ENCODE data around the gene SRRM5. TPM values are rescaled to one million over a fixed set of nuclear protein-coding genes. Genes with fewer than 3 reads are reported as not detected.
"Not testable (repeated sequence)": the region's sequence is repeated elsewhere in the genome, so short reads cannot be mapped to it uniquely, and the experiment has no call there.

The SRRM5 gene
- total RNA-seq, 1 experiment from 2014 or later, result not detected

DNA sequence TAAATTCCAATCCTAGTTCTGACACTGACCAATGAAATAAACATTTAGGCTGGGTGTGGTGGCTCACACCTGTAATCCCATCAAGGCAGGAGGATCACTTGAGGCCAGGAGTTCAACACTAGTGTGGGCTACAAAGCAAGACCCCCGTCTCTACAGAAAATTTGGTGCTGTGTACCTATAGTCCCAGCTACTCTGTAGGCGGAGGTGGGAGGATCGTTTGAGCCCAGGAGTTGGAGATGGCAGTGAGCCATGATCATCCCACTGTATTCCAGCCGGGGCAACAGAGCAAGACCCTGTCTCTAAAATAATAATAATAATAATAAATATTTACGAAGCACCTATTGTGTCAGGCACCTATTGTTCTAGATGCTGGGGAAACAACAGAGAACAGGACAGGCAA lies 22.6 kb upstream of the SRRM5 start:
- DNase-seq (ENCODE audit: low read depth), result no peak
- in situ Hi-C loops (cut with HindIII; ENCODE audit: low pct_unique_long_range_greater_than_20kb, low sequenced_read_pairs), result no loop called here

DNA sequence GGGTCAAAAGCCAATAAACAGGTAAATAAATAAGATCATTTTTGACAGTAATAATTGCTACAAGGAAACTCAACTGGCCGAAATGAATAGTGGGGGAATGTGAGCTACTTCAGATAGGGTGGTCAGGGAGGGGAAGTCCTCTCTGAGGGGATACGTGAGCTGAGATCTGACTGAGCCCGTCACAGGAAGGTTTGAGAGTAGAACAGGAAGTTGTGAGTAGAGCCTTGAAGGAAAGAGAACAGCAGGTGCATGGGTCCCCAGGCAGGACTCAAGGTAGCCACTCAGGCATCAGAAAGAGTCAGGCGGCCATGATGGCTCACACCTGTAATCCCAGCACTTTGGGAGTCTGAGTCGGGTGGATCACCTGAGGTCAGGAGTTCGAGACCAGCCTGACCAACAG lies 22.2 kb upstream of the SRRM5 start:
- DNase-seq (ENCODE audit: low read depth), result no peak
- in situ Hi-C loops (cut with HindIII; ENCODE audit: low pct_unique_long_range_greater_than_20kb, low sequenced_read_pairs), result no loop called here

DNA sequence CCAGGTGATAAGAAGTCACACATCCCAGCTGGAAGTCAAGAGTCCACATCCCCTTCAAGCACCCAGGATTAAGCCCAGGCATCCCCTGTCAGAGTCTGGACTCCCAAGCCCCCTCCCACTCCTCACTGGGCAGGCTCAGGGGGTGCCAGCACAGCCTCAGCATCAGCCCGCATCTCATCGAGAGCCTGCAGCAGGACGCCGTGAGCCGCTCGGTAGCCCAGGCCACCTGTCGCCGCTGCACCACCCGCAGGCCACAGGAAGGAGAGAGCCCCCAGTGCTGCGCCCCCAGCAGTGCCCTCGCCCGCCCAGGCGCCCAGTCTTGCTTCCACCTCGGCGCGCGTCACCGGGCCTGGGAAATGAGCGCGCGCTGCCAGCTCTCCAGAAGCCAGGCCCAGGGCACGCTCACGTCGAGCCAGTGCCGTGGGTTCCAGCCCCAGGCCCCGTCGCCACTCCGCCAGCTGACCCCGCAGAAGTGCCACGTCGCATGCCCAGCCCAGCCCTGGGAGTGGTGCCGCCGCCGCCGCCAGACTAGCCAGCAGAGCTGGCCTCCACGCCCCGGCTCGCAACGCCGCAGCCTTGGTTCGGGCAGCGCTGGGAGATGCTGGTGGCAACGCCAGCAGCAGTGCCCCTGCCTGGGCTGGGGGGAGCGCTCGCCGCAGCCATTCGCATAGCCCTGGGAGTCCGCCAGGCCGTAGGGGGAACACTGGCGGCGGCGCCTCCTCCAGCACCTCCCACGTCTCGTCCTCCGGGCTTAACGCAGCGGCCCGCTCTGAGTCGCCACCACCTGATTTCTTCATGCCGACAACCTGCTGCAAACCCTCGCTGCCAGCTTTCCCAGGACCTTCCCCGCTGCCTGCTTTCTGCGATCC lies 19.8 kb upstream of the SRRM5 start:
- in situ Hi-C loops (cut with HindIII; ENCODE audit: low pct_unique_long_range_greater_than_20kb, low sequenced_read_pairs), result no loop called here
- no peak for DNase-seq (ENCODE audit: low read depth)

DNA sequence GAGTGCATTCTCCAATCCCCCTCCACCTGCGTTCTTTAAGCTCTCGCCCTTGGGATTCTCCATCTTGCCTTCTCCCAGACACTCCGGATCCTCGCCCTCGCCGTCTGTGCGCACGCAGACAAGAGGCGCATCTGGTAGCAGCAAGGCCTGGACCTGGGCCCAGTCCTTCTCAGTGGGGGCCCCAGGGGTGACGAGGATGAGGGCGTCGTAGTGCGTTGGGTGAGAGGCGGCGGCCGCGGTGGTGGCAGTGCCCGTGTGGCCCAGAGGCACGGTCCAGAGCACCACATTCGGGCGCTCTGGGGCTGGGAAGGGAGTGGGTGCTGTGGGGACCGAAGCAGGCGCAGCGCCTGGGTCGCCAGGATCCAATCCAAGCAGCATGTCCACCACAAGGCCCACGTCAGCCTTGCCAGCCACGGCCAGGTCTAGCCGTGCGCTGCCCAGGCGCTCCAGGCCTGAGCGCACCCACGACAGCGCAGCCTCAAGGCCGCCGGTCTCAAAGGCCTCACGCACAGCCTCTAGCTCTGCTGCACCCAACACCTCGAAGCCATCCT lies 19.0 kb upstream of the SRRM5 start:
- in situ Hi-C loops (cut with HindIII; ENCODE audit: low pct_unique_long_range_greater_than_20kb, low sequenced_read_pairs), result no loop called here

DNA sequence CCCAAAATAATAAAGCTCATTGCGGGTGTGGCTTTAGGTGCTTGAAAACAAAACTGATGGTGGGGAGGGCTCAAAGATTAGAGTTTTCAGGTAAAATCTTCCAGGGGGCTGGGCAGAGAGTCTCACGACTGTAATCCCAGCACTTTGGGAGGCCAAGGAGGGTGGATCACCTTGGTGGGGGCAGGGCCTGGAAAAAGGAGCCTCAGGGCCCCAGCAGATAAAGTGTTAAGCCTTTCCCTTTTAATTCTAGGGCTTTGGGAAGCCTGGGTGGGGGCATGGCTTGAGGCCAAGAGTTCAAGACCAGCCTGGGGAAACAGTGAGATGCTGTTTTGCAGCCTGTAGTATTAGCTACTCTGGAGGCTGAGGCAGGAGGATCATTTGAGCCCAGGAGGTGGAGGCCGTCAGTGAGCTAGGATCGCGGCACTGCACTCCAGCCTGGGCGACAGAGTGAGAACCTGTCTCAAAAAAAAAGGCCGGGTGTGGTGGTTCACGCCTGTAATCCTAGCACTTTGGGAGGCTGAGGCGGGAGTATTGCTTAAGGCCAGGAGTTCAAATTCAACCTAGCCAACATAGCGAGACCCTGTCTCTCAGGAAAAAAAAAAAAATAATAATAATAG lies 17.7 kb upstream of the SRRM5 start:
- no peak for DNase-seq (ENCODE audit: low read depth)
- in situ Hi-C loops (cut with HindIII; ENCODE audit: low pct_unique_long_range_greater_than_20kb, low sequenced_read_pairs), result no loop called here

More for the DNA sequence above, 19.0 kb upstream of the SRRM5 start:
- no peak for DNase-seq (ENCODE audit: low read depth)

DNA sequence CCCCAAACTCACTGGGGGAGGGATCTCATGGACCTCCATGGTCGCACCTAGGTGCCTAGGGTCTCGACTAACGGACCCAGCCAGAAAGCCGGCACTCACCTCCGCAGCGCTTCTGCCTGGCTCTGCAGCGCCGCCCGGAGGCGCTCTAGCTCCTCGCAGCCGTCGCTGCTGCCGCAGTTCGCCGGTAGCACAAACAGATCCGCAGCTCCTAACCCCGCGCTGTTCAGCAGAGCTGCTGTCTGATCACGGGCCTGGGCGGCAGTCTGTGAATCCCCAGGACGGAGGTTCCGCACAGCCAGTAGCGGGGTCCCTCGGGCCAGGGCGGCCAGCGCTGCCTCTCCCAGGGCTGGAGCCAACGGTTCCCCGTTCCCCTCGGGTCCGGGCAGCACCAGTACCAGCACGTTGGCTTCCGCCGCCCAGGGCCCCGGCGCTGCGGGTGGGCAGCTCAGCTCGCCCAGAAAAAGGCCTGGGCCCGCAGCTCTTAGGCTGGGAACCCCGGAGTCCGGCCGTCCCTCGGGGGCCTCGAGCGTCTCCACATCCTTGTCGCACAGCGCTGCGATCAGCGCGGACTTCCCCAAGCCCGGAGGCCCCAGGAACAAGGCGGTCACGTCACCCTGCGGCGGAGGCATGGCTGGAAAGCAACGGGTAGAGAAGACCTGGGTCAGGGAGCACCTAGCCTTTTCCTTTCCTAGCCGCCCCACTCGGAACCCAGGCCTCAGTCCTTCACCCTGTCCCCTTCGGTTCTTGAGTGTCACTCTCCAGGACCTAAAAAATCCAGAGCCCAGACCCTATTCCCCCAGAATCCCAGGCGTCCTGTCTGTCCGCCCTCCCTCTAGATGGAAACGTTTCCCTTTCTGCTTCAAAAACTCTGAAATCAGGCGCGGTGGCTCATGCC lies 16.9 kb upstream of the SRRM5 start:
- in situ Hi-C loops (cut with HindIII; ENCODE audit: low pct_unique_long_range_greater_than_20kb, low sequenced_read_pairs), result no loop called here

DNA sequence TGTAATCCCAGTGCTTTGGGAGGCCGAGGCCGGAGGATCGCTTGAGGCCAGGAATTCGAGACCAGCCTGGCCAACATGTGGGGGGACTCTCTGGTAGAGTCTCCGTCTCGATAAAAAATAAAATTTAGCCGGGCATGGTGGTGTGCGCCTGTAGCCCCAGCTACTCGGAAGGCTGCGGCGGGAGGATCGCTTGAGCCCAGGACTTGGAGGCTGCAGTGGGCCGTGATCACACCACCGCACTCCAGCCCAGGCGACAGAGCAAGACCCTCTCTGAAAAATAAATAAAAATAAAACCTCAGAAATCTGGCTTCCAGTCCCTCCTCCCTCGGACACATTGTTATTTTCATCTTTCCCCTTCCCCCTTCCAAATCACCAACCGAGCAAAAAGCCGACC lies 16.3 kb upstream of the SRRM5 start:
- in situ Hi-C loops (cut with HindIII; ENCODE audit: low pct_unique_long_range_greater_than_20kb, low sequenced_read_pairs), result no loop called here
- DNase-seq (ENCODE audit: low read depth), result no peak

More for the DNA sequence above, 16.9 kb upstream of the SRRM5 start:
- peak; percentile 50 for DNase-seq (ENCODE audit: low read depth)

DNA sequence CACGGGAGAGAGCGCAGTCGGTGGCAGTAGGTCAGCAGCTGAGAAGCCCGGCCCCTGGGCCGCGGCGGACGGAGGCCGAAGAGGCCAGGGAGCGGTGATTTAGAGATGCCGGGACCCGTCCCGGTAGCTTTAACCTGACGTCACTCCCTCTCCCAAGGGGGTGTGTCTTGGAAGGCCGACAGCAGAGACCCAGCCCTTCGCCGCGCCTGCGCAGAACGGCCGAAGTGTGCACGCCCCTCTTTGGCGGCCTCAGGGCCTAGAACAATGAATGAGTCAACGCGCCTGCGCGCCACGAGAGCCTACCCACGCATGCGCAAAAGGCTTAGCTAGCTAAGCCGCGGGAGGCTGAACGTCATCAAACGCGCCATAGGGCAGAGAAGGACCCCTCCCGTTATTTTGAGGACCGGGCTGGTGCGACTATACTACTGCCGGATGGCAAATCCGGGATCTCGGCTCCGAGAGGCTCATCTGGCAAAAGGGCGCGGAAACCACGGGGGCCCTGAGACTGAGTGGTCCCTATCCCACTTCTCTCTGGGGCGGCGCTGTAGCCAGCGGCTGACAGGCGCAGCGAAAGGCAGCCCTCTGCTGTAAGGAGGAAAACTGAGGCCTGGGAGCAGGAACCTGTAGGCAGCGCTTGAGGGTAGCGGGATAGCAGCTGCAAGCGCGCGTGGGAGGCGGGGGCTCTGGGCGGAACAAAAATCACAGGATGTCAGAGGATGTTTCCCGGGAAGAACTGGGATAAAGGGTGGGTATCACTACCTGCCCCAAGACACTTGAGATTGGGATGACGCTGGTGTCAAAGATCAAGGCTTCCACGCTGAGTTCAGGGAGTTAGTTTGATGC lies 15.7 kb upstream of the SRRM5 start, which contains the start of the genes IRGQ and ZNF576:
Gene IRGQ, minus strand, starts transcription at position 136 of the 843 bp plus-strand sequence. CDS start 796 bp downstream, outside the sequence.
Gene ZNF576, plus strand, starts transcription at position 597 of the 843 bp plus-strand sequence. CDS start 514 bp downstream, outside the sequence.
- DNase-seq (ENCODE audit: low read depth), result peak; percentile 100
- in situ Hi-C loops (cut with HindIII; ENCODE audit: low pct_unique_long_range_greater_than_20kb, low sequenced_read_pairs), result no loop called here

DNA sequence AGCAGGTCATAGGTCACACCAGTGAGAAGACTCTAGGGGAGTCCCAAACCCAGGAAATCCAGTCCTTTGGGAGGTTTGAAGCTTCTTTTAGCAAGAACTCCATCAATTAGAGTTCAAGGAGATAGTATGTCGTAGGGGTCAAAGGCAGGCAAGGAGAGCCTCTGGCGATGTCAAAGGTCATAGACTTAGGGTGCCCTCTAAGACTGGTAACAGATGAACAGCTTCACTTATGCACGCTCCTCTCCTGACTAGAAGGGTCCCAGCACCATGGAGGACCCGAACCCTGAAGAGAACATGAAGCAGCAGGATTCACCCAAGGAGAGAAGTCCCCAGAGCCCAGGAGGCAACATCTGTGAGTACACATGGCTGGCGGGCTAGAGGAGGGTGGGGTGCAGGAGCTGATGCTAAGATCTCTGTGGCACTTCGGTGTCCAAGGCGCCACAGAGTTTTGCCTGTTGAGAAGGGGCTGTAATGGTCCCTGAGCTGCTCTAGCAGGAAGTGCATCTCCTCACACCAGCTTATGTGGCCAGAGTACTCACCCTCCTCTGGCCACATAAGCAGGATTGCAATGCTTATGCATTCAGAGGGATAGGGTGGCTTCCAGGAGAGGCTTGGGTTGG lies 14.9 kb upstream of the SRRM5 start:
- in situ Hi-C loops (cut with HindIII; ENCODE audit: low pct_unique_long_range_greater_than_20kb, low sequenced_read_pairs), result no loop called here

DNA sequence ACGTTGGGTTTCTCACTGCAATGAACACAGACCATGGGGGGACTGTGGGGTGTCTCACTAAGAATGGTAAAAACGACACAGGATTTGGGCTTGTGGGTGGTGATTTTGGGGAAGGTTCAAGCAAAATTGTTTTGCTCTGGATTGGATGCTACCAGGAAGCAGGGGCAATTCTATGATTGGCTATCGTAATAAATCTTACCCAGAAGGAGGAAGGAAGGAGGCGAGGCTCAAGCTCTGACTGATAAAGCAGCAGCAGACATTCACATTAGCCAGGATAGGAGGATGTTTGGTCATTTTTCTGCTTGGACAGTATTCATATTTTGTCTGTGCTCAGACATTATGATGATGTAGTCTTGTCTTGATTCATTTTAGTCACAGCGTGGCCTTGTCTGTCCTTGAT lies 14.0 kb upstream of the SRRM5 start:
- in situ Hi-C loops (cut with HindIII; ENCODE audit: low pct_unique_long_range_greater_than_20kb, low sequenced_read_pairs), result no loop called here

More for the DNA sequence above, 14.9 kb upstream of the SRRM5 start:
- DNase-seq (ENCODE audit: low read depth), result no peak

DNA sequence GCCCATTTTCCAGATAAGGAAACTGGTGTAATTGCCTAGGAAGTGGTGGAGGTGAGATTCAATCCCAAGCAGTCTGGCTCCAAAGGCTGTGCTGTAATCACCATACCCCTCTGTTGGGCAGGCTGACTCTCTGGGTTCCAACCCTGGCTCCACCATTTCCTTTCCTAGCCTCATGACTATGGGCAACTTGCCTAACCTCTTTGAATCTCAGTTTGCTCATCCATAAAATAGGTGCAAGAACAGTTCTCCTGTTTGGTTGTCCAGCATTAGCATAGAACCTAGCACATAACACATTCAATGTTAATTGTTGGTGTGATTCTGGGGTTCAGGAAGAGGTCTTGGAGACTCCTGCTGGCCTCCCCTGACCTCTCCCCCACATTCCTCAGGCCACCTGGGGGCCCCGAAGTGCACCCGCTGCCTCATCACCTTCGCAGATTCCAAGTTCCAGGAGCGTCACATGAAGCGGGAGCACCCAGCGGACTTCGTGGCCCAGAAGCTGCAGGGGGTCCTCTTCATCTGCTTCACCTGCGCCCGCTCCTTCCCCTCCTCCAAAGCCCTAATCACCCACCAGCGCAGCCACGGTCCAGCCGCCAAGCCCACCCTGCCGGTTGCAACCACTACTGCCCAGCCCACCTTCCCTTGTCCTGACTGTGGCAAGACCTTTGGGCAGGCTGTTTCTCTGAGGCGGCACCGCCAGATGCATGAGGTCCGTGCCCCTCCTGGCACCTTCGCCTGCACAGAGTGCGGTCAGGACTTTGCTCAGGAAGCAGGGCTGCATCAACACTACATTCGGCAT lies 13.2 kb upstream of the SRRM5 start:
- no peak for DNase-seq (ENCODE audit: low read depth)
- in situ Hi-C loops (cut with HindIII; ENCODE audit: low pct_unique_long_range_greater_than_20kb, low sequenced_read_pairs), result no loop called here

More for the DNA sequence above, 14.0 kb upstream of the SRRM5 start:
- DNase-seq (ENCODE audit: low read depth), result no peak

DNA sequence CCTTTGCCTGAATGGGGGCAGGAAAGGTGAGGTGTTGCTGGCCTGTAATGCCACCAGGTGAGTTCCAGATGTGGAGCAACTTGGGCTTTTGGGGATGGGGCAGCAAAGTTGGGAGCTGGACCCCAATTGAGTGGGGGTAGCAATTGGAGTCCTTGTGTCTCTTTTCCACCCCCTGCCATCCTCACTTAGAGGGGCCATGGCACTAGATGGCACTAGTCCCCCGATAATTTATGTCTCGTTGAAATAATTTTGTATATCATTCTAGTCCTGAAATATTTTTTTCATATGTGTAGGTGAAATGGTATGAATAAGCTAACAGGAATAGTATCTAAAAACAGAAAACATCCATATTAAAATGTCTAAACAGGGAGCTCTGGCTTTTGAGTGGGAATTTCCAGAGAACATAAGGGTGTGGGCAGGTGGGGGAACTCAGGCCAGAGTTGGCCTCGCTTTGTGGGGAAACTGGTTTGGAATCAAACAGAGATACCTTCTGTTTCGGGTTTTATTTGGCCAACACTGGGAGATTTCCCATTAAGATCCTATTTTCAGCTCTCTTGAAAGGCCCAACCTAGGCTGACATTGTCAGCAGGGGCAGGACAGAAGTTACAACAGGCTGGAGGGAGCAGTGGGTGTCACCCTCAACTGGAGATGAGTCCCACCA lies 12.1 kb upstream of the SRRM5 start:
- in situ Hi-C loops (cut with HindIII; ENCODE audit: low pct_unique_long_range_greater_than_20kb, low sequenced_read_pairs), result no loop called here
- no peak for DNase-seq (ENCODE audit: low read depth)

DNA sequence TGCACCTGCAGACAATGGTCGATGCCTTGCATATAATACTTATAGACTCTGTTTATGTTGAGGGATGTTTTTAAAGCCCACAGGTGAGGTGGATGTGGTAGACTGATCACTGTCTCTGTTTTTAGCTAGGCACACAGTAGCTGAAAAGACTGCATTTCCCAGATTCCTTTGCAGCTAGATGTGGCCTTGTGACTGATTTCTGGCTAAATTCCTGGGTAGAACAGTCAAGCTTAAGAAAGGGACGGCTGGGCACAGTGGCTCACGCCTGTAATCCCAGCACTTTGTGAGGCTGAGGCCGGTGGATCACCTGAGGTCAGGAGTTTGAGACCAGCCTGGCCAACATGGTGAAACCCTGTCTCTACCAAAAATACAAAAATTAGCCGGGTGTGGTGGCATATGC lies 11.6 kb upstream of the SRRM5 start:
- in situ Hi-C loops (cut with HindIII; ENCODE audit: low pct_unique_long_range_greater_than_20kb, low sequenced_read_pairs); DNase-seq (ENCODE audit: low read depth): not testable (repeated sequence)

DNA sequence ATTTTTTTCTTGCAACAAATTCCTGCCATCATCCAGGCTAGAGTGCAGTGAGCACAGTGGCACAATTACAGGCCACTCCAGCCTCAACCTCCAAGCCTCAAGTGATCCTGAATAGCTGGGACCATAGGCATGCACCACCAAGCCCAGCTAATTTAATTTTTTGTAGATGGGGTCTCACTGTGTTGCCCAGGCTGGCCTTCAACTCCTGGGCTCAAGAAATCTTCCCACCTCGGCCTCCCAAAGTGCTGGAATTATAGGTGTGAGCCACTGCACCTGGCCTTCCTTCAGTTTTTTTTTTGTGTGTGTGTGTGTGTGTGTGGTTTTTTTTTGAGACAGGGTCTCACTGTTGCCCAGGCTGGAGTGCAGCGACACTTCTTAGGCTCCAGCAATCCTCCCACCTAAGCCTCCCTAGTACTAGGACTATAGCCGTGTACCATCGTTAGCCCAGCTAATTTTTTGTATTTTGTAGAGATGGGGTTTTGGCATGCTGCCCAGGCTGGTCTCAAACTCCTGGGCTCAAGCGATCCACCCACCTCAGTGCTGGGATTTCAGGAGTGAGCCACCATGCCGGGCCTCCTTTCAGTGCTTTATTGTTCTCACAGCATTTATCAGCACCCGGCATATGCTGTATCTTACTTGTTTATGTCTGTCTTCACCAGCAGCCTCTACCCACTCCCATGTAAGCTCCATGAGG lies 5.9 kb upstream of the SRRM5 start:
- in situ Hi-C loops (cut with HindIII; ENCODE audit: low pct_unique_long_range_greater_than_20kb, low sequenced_read_pairs), result no loop called here

DNA sequence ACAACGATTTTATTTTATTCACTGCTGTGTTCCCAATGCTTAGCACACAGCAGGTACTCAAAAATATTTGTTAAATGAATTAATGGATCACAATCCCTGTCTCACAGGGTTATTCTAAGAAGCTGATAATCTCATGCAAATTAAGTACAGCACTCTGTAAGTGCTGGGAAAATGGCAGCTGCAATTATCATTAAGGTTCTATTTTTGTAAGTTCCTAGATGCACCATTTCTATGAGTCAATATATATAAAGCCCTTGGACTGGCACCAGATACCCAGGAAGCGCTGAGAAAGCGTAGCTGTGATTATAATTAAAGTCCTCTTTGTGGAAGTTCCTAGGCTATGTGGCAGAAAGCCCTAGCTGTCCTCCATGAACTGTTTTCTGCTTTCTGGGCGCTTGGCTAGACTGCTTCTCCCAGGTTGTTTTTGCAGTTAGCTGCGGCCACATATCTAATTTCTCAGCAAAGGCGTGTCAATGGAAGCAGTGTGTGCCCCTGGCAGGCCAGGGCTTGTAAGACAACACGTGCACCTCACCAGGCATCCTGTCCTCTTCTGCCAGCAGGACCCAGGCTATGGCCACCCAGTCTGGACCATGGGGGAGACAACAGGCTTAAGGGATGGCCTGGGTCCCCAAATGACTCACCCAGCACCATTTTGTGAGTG lies 5.2 kb upstream of the SRRM5 start:
- in situ Hi-C loops (cut with HindIII; ENCODE audit: low pct_unique_long_range_greater_than_20kb, low sequenced_read_pairs), result no loop called here
- DNase-seq (ENCODE audit: low read depth), result no peak

More for the DNA sequence above, 5.9 kb upstream of the SRRM5 start:
- DNase-seq (ENCODE audit: low read depth), result no peak

All from Caki2 (cell line).